H54 (cell line): ENCODE measurements around the gene FMNL2.

Experiments used
- DNase-seq: peaks from one replicate; pipeline ENCODE4 v3.0.0; 2011; ENCODE audit warnings: low spot score, mixed read lengths; ENCODE audit not compliant: insufficient read length
- FAIRE-seq: peaks from 3 replicates; lab custom pipeline; 2011; peaks lifted over from hg19 to GRCh38; lab: Jason Lieb, UNC
- POLR2A ChIP-seq: IDR thresholded peaks from 2 replicates; pipeline ENCODE4 v1.6.1; 2011; ENCODE audit warnings: low read depth, mild to moderate bottlenecking, low read length

The FMNL2 gene

GRCh38 chr2:152425765-152426727 lies 91.1 kb downstream of the FMNL2 start:
- DNase-seq (no peak), FAIRE-seq (peak; percentile 27)

DNA sequence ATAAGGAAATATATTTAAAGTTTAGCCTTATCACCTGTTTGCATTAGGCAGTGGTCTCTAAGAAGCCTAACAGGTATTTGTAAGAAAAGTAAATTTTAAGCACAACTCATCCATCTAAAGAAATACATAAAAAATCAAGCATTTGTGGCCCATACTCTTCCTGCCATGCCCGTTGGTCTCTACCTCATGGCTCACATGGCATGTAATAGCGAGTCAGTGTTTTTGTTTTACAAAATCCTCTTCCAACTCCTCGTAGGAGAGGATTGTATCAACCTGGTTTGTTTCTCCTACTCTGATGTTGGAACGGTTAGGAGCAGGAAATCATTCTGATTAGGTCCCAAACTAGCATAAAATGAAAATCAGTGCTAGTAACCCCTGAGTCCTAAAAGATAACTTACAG lies 91.8 kb downstream of the FMNL2 start:
- DNase-seq (no peak), FAIRE-seq (peak; percentile 90)
- no peak for TF ChIP-seq POLR2A

More at GRCh38 chr2:152425765-152426727, 91.1 kb downstream of the FMNL2 start:
- TF ChIP-seq POLR2A = no peak

GRCh38 chr2:152427902-152428301 lies 92.9 kb downstream of the FMNL2 start:
- no peak for TF ChIP-seq POLR2A
- DNase-seq = no peak
- FAIRE-seq = peak; percentile 6

GRCh38 chr2:152428800-152429582 lies 94.0 kb downstream of the FMNL2 start:
- FAIRE-seq (no peak), DNase-seq (no peak)
- no peak for TF ChIP-seq POLR2A

- no peak for TF ChIP-seq POLR2A
Observed at GRCh38 chr2:152430876-152431275, 95.9 kb downstream of the FMNL2 start.

DNA sequence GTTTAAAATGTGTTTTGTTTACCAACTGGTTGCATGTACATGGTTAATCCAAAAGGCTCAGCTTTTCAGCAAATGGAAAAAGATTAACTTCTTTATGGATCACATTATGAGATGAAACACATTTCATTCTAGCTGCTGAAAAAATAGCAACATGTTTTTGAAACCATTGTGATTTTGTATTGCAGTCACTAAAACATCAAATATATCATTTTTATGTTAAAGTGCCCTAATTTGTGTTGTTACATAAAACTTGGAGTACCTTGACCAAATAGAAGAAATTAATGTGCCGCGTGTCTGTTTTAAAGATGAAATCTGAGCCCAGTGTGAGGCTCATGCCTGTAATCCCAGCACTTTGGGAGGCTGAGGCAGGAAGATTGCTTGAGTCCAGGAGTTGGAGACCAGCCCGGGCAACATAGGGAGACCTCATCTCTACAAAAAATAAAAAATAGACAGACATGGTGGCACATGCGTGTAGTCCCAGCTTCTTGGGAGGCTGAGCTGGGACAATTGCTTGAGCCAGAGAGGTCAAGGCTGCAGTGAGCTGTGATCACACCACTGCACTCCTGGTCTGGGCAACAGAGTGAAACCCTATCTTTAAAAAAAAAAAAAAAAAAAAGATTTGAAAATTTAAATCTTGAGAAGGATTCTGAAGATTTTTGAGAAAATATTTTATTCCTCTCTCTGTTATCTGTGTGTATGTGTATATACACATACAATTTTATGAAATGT lies 96.6 kb downstream of the FMNL2 start:
- FAIRE-seq = peak; percentile 15
- TF ChIP-seq POLR2A = no peak
- DNase-seq = no peak

More at GRCh38 chr2:152430876-152431275, 95.9 kb downstream of the FMNL2 start:
- FAIRE-seq = no peak
- no peak for DNase-seq

- TF ChIP-seq POLR2A = no peak
- no peak for DNase-seq
- FAIRE-seq = peak; percentile 86
Observed at GRCh38 chr2:152432206-152432653, 97.3 kb downstream of the FMNL2 start.

DNA sequence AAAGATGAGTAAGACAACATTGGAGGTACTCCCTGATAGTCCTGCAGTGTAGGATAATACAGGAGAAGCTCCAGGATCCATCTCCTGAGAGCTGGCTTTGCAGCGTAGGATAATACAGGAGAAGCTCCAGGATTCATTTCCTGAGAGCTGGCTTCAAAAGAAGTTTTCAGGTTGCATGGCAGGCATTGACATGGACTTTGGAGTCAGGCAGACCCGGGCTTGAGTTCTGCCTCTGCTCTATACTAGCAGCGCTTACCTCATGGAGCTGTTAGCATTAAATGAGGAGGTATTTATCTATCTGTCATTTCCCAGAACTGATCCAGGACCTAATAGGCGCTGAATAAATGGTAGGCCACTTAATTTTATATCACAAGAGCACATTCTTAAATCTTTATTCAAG lies 97.8 kb downstream of the FMNL2 start:
- DNase-seq (no peak), FAIRE-seq (no peak)
- no peak for TF ChIP-seq POLR2A

DNA sequence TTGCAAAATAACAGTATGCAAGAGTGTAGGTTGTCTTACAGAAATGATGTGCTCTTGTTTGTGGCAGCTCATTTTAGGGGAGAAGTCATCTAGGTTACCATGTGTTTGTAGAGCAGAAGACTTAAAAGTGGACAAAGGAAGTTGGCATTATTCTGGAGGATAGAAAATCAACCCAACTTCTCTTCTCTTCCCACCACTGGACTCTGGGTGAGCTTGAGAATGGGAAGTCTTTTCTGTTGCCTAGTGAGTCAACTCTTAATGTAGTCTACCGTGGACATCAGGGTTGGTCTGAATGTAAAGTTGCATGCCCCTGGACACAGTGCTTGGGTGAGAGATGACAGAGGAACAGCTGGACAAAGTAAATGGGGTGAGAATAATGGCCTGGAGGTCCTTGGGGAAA lies 98.3 kb downstream of the FMNL2 start:
- TF ChIP-seq POLR2A = no peak
- FAIRE-seq (peak; percentile 60), DNase-seq (no peak)

- DNase-seq (no peak), FAIRE-seq (no peak)
Observed at GRCh38 chr2:152433791-152434190, 98.8 kb downstream of the FMNL2 start.

GRCh38 chr2:152434395-152435182 lies 99.6 kb downstream of the FMNL2 start:
- no peak for TF ChIP-seq POLR2A
- no peak for FAIRE-seq
- no peak for DNase-seq

More at GRCh38 chr2:152433791-152434190, 98.8 kb downstream of the FMNL2 start:
- no peak for TF ChIP-seq POLR2A

DNA sequence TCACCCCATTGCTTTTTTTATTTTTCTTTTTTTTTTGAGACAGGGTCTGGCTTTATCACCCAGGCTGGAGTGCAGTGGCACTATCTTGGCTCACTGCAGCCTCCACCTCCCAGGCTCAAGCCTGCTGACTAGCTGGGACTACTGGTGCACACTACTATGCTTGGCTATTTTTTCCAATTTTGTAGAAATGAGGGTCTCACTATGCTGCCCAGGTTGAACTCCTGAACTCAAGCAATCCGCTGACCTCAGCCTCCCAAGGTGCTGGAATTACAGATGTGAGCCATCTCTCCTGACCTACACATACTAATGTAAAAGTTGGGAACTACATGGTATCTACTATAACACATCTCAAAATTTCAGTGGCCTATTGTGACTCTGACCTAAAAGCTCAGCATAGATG lies 101.2 kb downstream of the FMNL2 start:
- TF ChIP-seq POLR2A = no peak
- DNase-seq (no peak), FAIRE-seq (no peak)

GRCh38 chr2:152437276-152438108 lies 102.5 kb downstream of the FMNL2 start:
- DNase-seq = no peak
- FAIRE-seq = no peak
- no peak for TF ChIP-seq POLR2A
